ENCODE data around the gene RBL2. TPM values are rescaled to one million over a fixed set of nuclear protein-coding genes. Genes with fewer than 3 reads are reported as not detected.

The RBL2 gene
- total and polyA plus RNA-seq, 2 of the 13 experiments (the other 11 are each of a cell fraction or from before 2014, with no cell fraction given): 41.2 to 60.9 TPM

DNA sequence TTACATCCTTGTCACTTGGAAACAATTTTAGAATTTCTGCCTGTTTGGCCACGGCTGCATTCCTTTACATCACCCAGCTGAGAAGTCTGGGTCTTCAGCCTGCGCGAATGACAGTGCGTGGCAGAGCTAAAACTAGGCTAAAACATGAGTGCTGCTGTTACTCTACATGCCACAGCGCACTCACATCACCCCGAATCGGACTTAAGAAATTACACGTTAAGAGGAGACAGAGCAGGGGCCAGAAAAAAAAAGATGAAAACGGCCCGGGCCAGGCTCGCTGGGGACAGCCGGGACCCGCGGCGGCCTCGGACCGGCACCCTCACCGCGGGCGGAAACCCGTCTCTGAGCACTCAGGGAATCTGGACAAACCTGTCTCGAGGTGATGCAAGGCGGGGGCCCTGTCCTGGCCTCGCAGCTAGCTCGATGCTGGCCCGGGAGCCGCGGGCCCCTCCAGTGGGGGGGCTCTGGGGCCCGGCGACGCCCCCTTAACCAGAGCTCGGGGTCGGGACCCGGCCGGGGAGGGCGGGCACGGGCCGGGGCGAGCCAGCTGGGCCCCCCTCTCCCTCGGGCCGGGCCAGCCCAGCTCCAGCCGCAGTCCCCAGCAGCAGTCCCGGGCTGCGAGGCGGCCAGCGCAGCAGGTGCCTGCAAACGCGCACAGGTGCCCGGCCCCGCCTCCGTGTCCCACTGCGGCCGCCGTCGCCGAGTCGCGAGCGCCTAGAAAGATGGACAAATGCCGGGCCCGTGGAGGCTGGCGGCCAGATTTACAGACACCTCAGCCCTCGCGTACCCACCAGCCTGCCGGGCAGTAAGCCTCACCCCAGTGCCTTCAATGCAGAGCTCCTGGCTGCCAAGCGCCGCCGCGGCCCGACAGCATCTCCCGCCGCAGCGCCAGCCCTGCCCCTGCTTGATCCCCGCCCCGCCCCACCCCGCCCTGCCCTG lies 68.3 kb downstream of the RBL2 start, which contains the start of gene AKTIP (continued):
- TF ChIP-seq, protein P1, sequence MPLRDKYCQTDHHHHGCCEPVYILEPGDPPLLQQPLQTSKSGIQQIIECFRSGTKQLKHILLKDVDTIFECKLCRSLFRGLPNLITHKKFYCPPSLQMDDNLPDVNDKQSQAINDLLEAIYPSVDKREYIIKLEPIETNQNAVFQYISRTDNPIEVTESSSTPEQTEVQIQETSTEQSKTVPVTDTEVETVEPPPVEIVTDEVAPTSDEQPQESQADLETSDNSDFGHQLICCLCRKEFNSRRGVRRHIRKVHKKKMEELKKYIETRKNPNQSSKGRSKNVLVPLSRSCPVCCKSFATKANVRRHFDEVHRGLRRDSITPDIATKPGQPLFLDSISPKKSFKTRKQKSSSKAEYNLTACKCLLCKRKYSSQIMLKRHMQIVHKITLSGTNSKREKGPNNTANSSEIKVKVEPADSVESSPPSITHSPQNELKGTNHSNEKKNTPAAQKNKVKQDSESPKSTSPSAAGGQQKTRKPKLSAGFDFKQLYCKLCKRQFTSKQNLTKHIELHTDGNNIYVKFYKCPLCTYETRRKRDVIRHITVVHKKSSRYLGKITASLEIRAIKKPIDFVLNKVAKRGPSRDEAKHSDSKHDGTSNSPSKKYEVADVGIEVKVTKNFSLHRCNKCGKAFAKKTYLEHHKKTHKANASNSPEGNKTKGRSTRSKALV (CRISPR knock-in tag; IDR thresholded peaks at IDR 0.05): no peak
- no peak for TF ChIP-seq SP2 (CRISPR knock-in tag; IDR thresholded peaks at IDR 0.05)
- TF ChIP-seq RFX5 (IDR thresholded peaks at IDR 0.05; ENCODE audit: low read depth, low read length): no peak
- TF ChIP-seq, protein P2, sequence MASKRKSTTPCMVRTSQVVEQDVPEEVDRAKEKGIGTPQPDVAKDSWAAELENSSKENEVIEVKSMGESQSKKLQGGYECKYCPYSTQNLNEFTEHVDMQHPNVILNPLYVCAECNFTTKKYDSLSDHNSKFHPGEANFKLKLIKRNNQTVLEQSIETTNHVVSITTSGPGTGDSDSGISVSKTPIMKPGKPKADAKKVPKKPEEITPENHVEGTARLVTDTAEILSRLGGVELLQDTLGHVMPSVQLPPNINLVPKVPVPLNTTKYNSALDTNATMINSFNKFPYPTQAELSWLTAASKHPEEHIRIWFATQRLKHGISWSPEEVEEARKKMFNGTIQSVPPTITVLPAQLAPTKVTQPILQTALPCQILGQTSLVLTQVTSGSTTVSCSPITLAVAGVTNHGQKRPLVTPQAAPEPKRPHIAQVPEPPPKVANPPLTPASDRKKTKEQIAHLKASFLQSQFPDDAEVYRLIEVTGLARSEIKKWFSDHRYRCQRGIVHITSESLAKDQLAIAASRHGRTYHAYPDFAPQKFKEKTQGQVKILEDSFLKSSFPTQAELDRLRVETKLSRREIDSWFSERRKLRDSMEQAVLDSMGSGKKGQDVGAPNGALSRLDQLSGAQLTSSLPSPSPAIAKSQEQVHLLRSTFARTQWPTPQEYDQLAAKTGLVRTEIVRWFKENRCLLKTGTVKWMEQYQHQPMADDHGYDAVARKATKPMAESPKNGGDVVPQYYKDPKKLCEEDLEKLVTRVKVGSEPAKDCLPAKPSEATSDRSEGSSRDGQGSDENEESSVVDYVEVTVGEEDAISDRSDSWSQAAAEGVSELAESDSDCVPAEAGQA (IDR thresholded peaks at IDR 0.05; ENCODE audit: low read depth): no peak
- TF ChIP-seq, protein P2 (CRISPR knock-in tag; IDR thresholded peaks at IDR 0.05; ENCODE audit: borderline replicate concordance): no peak
- TF ChIP-seq FIP1L1 (IDR thresholded peaks at IDR 0.05; ENCODE audit: borderline replicate concordance, insufficient read depth, low read depth, low read length): no peak
- TF ChIP-seq ZBTB7B (CRISPR knock-in tag; IDR thresholded peaks at IDR 0.05): no peak
- no peak for TF ChIP-seq RAD51 (IDR thresholded peaks at IDR 0.05; ENCODE audit: borderline replicate concordance)
- TF ChIP-seq, protein P3, sequence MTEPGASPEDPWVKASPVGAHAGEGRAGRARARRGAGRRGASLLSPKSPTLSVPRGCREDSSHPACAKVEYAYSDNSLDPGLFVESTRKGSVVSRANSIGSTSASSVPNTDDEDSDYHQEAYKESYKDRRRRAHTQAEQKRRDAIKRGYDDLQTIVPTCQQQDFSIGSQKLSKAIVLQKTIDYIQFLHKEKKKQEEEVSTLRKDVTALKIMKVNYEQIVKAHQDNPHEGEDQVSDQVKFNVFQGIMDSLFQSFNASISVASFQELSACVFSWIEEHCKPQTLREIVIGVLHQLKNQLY (CRISPR knock-in tag; IDR thresholded peaks at IDR 0.05): no peak
- TF ChIP-seq, protein P4, sequence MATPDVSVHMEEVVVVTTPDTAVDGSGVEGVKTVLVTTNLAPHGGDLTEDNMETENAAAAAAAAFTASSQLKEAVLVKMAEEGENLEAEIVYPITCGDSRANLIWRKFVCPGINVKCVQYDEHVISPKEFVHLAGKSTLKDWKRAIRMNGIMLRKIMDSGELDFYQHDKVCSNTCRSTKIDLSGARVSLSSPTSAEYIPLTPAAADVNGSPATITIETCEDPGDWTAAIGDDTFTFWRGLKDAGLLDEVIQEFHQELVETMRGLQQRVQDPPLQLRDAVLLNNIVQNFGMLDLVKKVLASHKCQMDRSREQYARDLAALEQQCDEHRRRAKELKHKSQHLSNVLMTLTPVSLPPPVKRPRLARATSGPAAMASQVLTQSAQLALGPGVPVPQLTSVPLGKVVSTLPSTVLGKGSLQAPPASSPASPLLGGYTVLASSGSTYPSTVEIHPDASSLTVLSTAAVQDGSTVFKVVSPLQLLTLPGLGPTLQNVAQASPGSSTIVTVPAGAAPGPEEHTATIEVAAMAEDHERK (CRISPR knock-in tag; IDR thresholded peaks at IDR 0.05; ENCODE audit: low read depth): no peak
- peak; percentile 87 for TF ChIP-seq ZNF709 (CRISPR knock-in tag; IDR thresholded peaks at IDR 0.05)
- TF ChIP-seq ZNF354B (CRISPR knock-in tag; IDR thresholded peaks at IDR 0.05): no peak
- no peak for TF ChIP-seq ZNF20 (CRISPR knock-in tag; IDR thresholded peaks at IDR 0.05)
- TF ChIP-seq, protein P5, sequence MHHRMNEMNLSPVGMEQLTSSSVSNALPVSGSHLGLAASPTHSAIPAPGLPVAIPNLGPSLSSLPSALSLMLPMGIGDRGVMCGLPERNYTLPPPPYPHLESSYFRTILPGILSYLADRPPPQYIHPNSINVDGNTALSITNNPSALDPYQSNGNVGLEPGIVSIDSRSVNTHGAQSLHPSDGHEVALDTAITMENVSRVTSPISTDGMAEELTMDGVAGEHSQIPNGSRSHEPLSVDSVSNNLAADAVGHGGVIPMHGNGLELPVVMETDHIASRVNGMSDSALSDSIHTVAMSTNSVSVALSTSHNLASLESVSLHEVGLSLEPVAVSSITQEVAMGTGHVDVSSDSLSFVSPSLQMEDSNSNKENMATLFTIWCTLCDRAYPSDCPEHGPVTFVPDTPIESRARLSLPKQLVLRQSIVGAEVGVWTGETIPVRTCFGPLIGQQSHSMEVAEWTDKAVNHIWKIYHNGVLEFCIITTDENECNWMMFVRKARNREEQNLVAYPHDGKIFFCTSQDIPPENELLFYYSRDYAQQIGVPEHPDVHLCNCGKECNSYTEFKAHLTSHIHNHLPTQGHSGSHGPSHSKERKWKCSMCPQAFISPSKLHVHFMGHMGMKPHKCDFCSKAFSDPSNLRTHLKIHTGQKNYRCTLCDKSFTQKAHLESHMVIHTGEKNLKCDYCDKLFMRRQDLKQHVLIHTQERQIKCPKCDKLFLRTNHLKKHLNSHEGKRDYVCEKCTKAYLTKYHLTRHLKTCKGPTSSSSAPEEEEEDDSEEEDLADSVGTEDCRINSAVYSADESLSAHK (CRISPR knock-in tag; IDR thresholded peaks at IDR 0.05; ENCODE audit: borderline replicate concordance): no peak
- TF ChIP-seq ZNF263 (CRISPR knock-in tag; IDR thresholded peaks at IDR 0.05): no peak
- TF ChIP-seq SRSF9 (IDR thresholded peaks at IDR 0.05; ENCODE audit: borderline replicate concordance, insufficient read depth, low read depth, low read length, poor library complexity, severe bottlenecking): no peak

Data from HepG2 (cell line).